ENCODE results near the gene SNRPA1. TPM values are rescaled to one million over a fixed set of nuclear protein-coding genes. Genes with fewer than 3 reads are reported as not detected.

The SNRPA1 gene
- total and polyA plus RNA-seq, 9 of the 15 experiments (the other 6 are each of a cell fraction or from before 2014, with no cell fraction given): 62.7 to 245 (median 189) TPM

DNA sequence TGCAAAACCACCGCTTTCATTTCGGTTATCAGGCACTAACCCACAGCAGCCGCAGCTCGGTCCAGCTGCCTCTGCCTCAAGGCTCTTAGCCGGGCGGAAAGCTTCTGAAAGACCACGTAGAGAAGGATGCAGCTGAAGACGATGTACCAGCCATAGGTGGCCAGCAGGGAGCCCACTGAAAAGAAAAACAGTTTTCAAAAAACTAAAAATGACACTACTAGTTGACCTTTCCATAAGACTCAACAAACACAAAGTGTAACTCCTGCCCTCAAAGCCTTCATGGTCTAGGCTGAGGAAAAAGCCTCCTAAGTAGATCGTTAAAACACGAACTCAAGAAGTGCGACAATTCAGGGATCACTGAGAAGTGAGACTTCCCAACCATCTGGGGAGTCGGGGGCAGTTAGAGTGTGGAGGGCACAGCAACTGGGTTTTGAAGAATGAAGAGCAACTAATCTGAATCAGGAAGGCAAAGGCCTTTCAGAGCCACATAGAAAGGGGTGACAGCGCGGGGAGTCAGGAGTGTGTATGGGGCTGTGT is 18.5 kb downstream of the SNRPA1 start:
- Histone ChIP-seq H3K9ac (ENCODE audit: insufficient read depth in 1 of 2, low read depth in 2 of 2, low read length in 2 of 2) (peak overlapping the region; percentile 92 to 97), H3K9me3 (replicated peaks; ENCODE audit: control insufficient read depth, insufficient read depth, low read depth, low read length) (no peaks in the 10 kb centered on the region), H2AFZ (ENCODE audit: low read depth, low read length) (peak overlapping the region; percentile 79), H4K20me1 (replicated peaks; ENCODE audit: control insufficient read depth, insufficient read depth, low read length) (peaks cover 11% of the 10 kb centered on the region; the same call in 1 of the 2 replicates), H3K27ac (ENCODE audit: extremely low read depth, low read depth, low read length) (peak overlapping the region; percentile 72), H3K9me1 (ENCODE audit: control insufficient read depth, insufficient read depth, low read length) (no peaks in the 10 kb centered on the region), H3K79me2 (ENCODE audit: control insufficient read depth, insufficient read depth, low read length) (peaks cover 19% of the 10 kb centered on the region), H3K4me3 (peak overlapping the region; percentile 98), H3K27me3 (ENCODE audit: control insufficient read depth in 2 of 2, insufficient read depth in 2 of 2, low read length in 2 of 2) (no peaks in the 10 kb centered on the region), H3K4me2 (ENCODE audit: insufficient read depth, low read length) (peak overlapping the region; percentile 97), H3K4me1 (replicated peaks in 1 of 2; ENCODE audit: control insufficient read depth in 2 of 2, insufficient read depth in 2 of 2, low read length in 2 of 2) (peaks cover 6 to 10% of the 10 kb centered on the region in 2 experiments; a peak in 4 of 5 replicates), H3K36me3 (ENCODE audit: control insufficient read depth, insufficient read depth, low read length) (peaks cover 61% of the 10 kb centered on the region)
- DNase-seq (ENCODE audit: extremely low read depth in 1 of 4, low spot score in 3 of 4) (peak in 3 of 4 experiments; percentile 42 to 49 (median 45)), FAIRE-seq (peak; percentile 42), ATAC-seq (peak; percentile 62)
- TF ChIP-seq, protein P1, sequence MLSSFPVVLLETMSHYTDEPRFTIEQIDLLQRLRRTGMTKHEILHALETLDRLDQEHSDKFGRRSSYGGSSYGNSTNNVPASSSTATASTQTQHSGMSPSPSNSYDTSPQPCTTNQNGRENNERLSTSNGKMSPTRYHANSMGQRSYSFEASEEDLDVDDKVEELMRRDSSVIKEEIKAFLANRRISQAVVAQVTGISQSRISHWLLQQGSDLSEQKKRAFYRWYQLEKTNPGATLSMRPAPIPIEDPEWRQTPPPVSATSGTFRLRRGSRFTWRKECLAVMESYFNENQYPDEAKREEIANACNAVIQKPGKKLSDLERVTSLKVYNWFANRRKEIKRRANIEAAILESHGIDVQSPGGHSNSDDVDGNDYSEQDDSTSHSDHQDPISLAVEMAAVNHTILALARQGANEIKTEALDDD (IDR thresholded peaks at IDR 0.05): 0 out of 2 replicates have a peak, but pooled peaks have one; percentile 14
- TF ChIP-seq, protein P2, sequence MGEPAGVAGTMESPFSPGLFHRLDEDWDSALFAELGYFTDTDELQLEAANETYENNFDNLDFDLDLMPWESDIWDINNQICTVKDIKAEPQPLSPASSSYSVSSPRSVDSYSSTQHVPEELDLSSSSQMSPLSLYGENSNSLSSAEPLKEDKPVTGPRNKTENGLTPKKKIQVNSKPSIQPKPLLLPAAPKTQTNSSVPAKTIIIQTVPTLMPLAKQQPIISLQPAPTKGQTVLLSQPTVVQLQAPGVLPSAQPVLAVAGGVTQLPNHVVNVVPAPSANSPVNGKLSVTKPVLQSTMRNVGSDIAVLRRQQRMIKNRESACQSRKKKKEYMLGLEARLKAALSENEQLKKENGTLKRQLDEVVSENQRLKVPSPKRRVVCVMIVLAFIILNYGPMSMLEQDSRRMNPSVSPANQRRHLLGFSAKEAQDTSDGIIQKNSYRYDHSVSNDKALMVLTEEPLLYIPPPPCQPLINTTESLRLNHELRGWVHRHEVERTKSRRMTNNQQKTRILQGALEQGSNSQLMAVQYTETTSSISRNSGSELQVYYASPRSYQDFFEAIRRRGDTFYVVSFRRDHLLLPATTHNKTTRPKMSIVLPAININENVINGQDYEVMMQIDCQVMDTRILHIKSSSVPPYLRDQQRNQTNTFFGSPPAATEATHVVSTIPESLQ (CRISPR knock-in tag; IDR thresholded peaks at IDR 0.05): no peak
- 0 out of 2 replicates have a peak, but pooled peaks have one; percentile 61 for TF ChIP-seq FOXK1 (CRISPR knock-in tag; IDR thresholded peaks at IDR 0.05; ENCODE audit: borderline replicate concordance)
- TF ChIP-seq, protein P3, sequence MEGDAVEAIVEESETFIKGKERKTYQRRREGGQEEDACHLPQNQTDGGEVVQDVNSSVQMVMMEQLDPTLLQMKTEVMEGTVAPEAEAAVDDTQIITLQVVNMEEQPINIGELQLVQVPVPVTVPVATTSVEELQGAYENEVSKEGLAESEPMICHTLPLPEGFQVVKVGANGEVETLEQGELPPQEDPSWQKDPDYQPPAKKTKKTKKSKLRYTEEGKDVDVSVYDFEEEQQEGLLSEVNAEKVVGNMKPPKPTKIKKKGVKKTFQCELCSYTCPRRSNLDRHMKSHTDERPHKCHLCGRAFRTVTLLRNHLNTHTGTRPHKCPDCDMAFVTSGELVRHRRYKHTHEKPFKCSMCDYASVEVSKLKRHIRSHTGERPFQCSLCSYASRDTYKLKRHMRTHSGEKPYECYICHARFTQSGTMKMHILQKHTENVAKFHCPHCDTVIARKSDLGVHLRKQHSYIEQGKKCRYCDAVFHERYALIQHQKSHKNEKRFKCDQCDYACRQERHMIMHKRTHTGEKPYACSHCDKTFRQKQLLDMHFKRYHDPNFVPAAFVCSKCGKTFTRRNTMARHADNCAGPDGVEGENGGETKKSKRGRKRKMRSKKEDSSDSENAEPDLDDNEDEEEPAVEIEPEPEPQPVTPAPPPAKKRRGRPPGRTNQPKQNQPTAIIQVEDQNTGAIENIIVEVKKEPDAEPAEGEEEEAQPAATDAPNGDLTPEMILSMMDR (IDR thresholded peaks at IDR 0.05 in 2 of 3, conservative IDR thresholded peaks at IDR 0.05 in 1 of 3; ENCODE audit: insufficient read depth in 2 of 3, low read depth in 1 of 3, low read length in 3 of 3): peak; percentile 20 to 31 (median 22); a peak in 3 of 6 replicates
- TF ChIP-seq, protein P4, sequence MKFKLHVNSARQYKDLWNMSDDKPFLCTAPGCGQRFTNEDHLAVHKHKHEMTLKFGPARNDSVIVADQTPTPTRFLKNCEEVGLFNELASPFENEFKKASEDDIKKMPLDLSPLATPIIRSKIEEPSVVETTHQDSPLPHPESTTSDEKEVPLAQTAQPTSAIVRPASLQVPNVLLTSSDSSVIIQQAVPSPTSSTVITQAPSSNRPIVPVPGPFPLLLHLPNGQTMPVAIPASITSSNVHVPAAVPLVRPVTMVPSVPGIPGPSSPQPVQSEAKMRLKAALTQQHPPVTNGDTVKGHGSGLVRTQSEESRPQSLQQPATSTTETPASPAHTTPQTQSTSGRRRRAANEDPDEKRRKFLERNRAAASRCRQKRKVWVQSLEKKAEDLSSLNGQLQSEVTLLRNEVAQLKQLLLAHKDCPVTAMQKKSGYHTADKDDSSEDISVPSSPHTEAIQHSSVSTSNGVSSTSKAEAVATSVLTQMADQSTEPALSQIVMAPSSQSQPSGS (CRISPR knock-in tag; IDR thresholded peaks at IDR 0.05): 0 out of 2 replicates have a peak, but pooled peaks have one; percentile 6
- TF ChIP-seq SIN3A (IDR thresholded peaks at IDR 0.05; ENCODE audit: borderline replicate concordance in 2 of 2, control insufficient read depth in 1 of 2, low read depth in 2 of 2, low read length in 2 of 2): 0 out of 4 replicates have a peak, but pooled peaks of 1 of the 2 experiments have one; percentile 13
- TF ChIP-seq KLF1 (tag; IDR thresholded peaks at IDR 0.05): no peak
- ChIA-PET POLR2A (interaction anchor here (1.3 kb wide), 1 partner anchor 9 kb away, joined by 8 read pairs; no protein-coding TSS in a partner anchor), CTCF (ENCODE audit: low intra/inter-chr PET ratio) (interaction anchor here (0.6 kb wide), 1 partner anchor 186 kb away, joined by 4 read pairs; no protein-coding TSS in a partner anchor)
- intact Hi-C loops (cut with micrococcal nuclease) (loop anchor here (5.0 kb wide), 1 partner anchor 259 kb away; no protein-coding TSS in a partner anchor), in situ Hi-C loops (cut with MboI) (no loop called here)
- WGBS (ENCODE audit: insufficient coverage, low coverage, missing lambda C conversion rate): 7% methylated on average over 13 of the region's 14 CpGs
- no TSS peak for BruUV-seq (replicated peaks)

Measured in K562 (cell line).